Measurements from ENCODE around the gene LAPTM4A.

- TF ChIP-seq CTCF (IDR thresholded peaks at IDR 0.05; ENCODE audit: low read depth, low read length): no peak
- TF ChIP-seq EZH2phosphoT487 (IDR thresholded peaks at IDR 0.05; ENCODE audit: low read depth): no peak
These were observed 16.7 kb upstream of the LAPTM4A start for GRCh38 chr2:20067992-20068584.

Data from OCI-LY3 (cell line).